Upper lobe of left lung (tissue), 6 donors: ENCODE results near the gene DPYSL3. TPM values are rescaled to one million over a fixed set of nuclear protein-coding genes. Genes with fewer than 3 reads are reported as not detected.
"Not testable (repeated sequence)": the region's sequence is repeated elsewhere in the genome, so short reads cannot be mapped to it uniquely, and the experiment has no call there.

ENCODE experiments used
- ATAC-seq, 2 donors: fragments of 200-7000 bp; cut with Tn5 transposase; one replicate each; pipeline ENCODE4 v1.9.1; 2022; ENCODE audit warnings: mild to moderate bottlenecking in 2 of 2, moderate library complexity in 2 of 2; ENCODE audit not compliant: low FRiP score in 2 of 2
- DNase-seq, 2 donors: peaks; one replicate each; pipeline ENCODE4 v3.0.0-alpha.2; 2019 to 2020
- H3K27ac ChIP-seq, 4 donors: fragments of 200-600 bp; sonication (generic); one replicate each; pipeline ENCODE4 v1.5.1; 2016 to 2019
- H3K27me3 ChIP-seq, 4 donors: fragments of 200-600 bp; sonication (generic); one replicate each; pipeline ENCODE4 v1.5.1; 2017 to 2019
- H3K36me3 ChIP-seq, 4 donors: fragments of 200-600 bp; sonication (generic); one replicate each; pipeline ENCODE4 v1.5.1; 2016 to 2019
- H3K4me1 ChIP-seq, 4 donors: fragments of 200-600 bp; sonication (generic); one replicate each; pipeline ENCODE4 v1.5.1; 2018 to 2019
- H3K4me3 ChIP-seq, 4 donors: fragments of 200-600 bp; sonication (generic); one replicate each; pipeline ENCODE4 v1.5.1; 2017 to 2019; ENCODE audit warnings: mild to moderate bottlenecking in 2 of 4, moderate library complexity in 1 of 4
- H3K9me3 ChIP-seq, 4 donors: fragments of 200-600 bp; sonication (generic); one replicate each; pipeline ENCODE4 v1.5.1; 2018 to 2019
- CTCF ChIP-seq, 6 experiments: fragments of 450-650 bp in 4 of 6; fragments of 200-600 bp in 2 of 6; sonication (generic) in 2 of 6; IDR thresholded peaks; one replicate each; pipeline ENCODE4 v1.5.1; 2016 to 2019; ENCODE audit warnings: antibody characterized with exemption in 6 of 6
- EP300 ChIP-seq, 4 donors: sonication (generic); formaldehyde crosslinking; IDR thresholded peaks; one replicate each; pipeline ENCODE4 v1.5.1; 2017; ENCODE audit warnings: antibody characterized with exemption in 4 of 4, control low read depth in 2 of 4
- POLR2A ChIP-seq, 4 donors: fragments of 450-650 bp; IDR thresholded peaks; one replicate each; pipeline ENCODE4 v1.5.1; 2016 to 2017; ENCODE audit warnings: antibody characterized with exemption in 4 of 4, mild to moderate bottlenecking in 2 of 4
- POLR2AphosphoS5 ChIP-seq, 2 donors: sonication (generic); formaldehyde crosslinking; IDR thresholded peaks; one replicate each; pipeline ENCODE4 v1.5.1; 2017; ENCODE audit warnings: antibody characterized with exemption in 2 of 2
- WGBS, 2 donors: methylation state at CpG; one replicate each; pipeline ENCODE4 v1.1.5; 2017 to 2018; 5-methylcytosine and 5-hydroxymethylcytosine counted together
- total RNA-seq, 6 donors: library from RNA; depleted of rRNA in 4 of 6; stranded (reverse); fragments of >200 nt in 4 of 6; gene quantifications; one replicate each; pipeline versions ENCODE4 v1.1.0 to v1.2.1, GENCODE V29; 2016 to 2021
- donor health status: DM: no; HTN: no; CAD: no; lungs with moderate emphysema.
- donor health status: DM: no; HTN: yes; CAD: no; lungs with severe emphysema.

The DPYSL3 gene
- total RNA-seq, 6 donors from 2014 or later = 24.4 to 85.1 (median 40.6) TPM

- Histone ChIP-seq H3K36me3 (no peaks in the 10 kb centered on the region), H3K4me1 (peaks cover 0 to 19% (median 13%) of the 10 kb centered on the region in 4 donors), H3K4me3 (peak overlapping the region in 1 of 4 donors; percentile 10), H3K27me3 (no peaks in the 10 kb centered on the region), H3K9me3 (no peaks in the 10 kb centered on the region), H3K27ac (peak overlapping the region; percentile 18 to 71 (median 52))
- ATAC-seq (peak; percentile 67 to 86), DNase-seq (no peak)
- no peak for TF ChIP-seq POLR2A (IDR thresholded peaks at IDR 0.05)
- no peak for TF ChIP-seq EP300 (IDR thresholded peaks at IDR 0.05)
- TF ChIP-seq CTCF (IDR thresholded peaks at IDR 0.05) = no peak
- 46 to 47% methylated on average over 7 of the region's 7 CpGs for WGBS, 2 donors
Observed at GRCh38 chr5:147554261-147554817, 44.5 kb upstream of the DPYSL3 start.

GRCh38 chr5:147553817-147554216, 43.9 kb upstream of the DPYSL3 start:
- not testable (repeated sequence) for DNase-seq, H3K36me3 ChIP-seq, H3K27me3 ChIP-seq, H3K9me3 ChIP-seq
- peak in 1 of 2 donors; percentile 34 for ATAC-seq
- peak overlapping the region in 1 of 4 donors; percentile 10 for H3K4me3 ChIP-seq
- H3K4me1 ChIP-seq = peaks cover 0 to 19% (median 13%) of the 10 kb centered on the region in 4 donors
- WGBS, 2 donors = 45 to 55% methylated on average over 5 of the region's 5 CpGs
- H3K27ac ChIP-seq = peak overlapping the region in 3 of 4 donors; percentile 45 to 71 (median 58)

DNA sequence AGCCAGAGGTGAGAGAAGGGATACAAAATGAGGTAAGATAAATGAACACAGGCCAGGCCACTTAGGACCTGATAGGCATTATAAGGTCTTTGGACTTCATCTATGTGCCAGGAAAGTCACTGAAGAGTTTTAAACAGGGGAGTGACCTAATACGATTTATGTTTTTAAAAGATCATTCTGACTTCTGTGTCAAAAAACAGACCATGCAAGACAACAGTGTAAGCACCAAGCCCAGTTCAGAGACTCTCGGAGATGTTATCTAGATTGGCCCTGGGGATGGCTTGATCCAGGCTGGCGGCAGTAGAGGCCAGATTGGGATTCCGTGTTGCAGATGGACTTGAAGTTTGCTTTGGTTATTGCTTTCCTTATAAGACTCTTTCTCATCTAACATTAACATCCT, 43.0 kb upstream of the DPYSL3 start:
- H3K27me3 ChIP-seq = no peaks in the 10 kb centered on the region
- no peak for ATAC-seq
- no peak for DNase-seq
- 87 to 95% methylated on average over 4 of the region's 4 CpGs for WGBS, 2 donors
- no peaks in the 10 kb centered on the region for H3K36me3 ChIP-seq
- TF ChIP-seq CTCF (IDR thresholded peaks at IDR 0.05) (no peak), POLR2AphosphoS5 (IDR thresholded peaks at IDR 0.05) (no peak), POLR2A (IDR thresholded peaks at IDR 0.05) (no peak), EP300 (IDR thresholded peaks at IDR 0.05) (no peak)
- no peaks in the 10 kb centered on the region for H3K9me3 ChIP-seq
- peak overlapping the region in 1 of 4 donors; percentile 46 for H3K27ac ChIP-seq
- no peak overlapping the region for H3K4me3 ChIP-seq
- H3K4me1 ChIP-seq = peaks cover 0 to 19% (median 13%) of the 10 kb centered on the region in 4 donors

DNA sequence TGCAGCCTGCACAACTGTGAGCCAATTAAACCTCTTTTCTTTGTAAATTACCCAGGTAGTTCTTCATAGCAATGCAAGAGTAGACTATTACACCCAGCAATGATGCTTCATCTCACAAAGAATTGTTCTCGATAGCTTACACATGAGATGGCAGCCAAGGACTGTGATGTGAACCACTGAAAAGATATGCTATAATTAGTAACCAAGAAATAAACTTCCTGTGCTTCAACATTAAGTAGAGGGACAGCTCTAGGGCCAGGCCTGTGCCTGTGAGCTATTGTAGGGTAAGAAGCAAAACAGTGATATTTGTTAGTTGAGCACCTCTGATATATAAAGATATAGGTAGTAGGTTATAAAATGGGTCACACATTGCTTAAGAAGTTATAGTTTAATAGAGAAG, 41.8 kb upstream of the DPYSL3 start:
- ATAC-seq (no peak), DNase-seq (no peak)
- H3K9me3 ChIP-seq = no peaks in the 10 kb centered on the region
- 50 to 59% methylated on average over 1 of the region's 1 CpG for WGBS, 2 donors
- H3K27me3 ChIP-seq = no peaks in the 10 kb centered on the region
- H3K36me3 ChIP-seq = no peaks in the 10 kb centered on the region
- H3K4me1 ChIP-seq = peaks cover 0 to 19% (median 13%) of the 10 kb centered on the region in 4 donors
- peak overlapping the region in 2 of 4 donors; percentile 5 to 36 for H3K27ac ChIP-seq
- no peak overlapping the region for H3K4me3 ChIP-seq
- TF ChIP-seq CTCF (IDR thresholded peaks at IDR 0.05) = no peak
- no peak for TF ChIP-seq EP300 (IDR thresholded peaks at IDR 0.05)
- TF ChIP-seq POLR2A (IDR thresholded peaks at IDR 0.05) = no peak
- TF ChIP-seq POLR2AphosphoS5 (IDR thresholded peaks at IDR 0.05) = no peak

DNA sequence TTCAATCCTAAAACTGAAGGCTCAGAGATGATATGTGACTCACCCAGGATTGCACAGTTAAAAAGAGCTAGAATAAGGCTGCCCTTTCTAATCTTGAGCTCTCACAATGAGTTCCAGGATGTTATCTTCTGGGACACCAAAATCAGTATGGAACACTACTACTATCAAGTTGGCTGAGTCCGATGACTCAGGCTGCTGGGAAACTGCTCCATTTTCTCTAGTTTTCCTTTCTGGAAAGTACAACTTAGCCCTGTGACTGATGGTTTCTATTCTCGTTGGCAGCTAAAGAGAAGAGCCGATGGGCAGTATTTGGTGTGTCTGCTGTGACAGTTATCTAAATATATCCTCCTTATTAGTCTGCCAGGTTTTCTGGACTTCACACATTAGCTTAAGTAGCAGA, 37.9 kb upstream of the DPYSL3 start:
- Histone ChIP-seq H3K27me3 (no peaks in the 10 kb centered on the region), H3K36me3 (no peaks in the 10 kb centered on the region), H3K4me3 (no peak overlapping the region), H3K4me1 (peaks cover 0 to 6% (median 4%) of the 10 kb centered on the region in 4 donors), H3K9me3 (no peaks in the 10 kb centered on the region), H3K27ac (no peak overlapping the region)
- DNase-seq (no peak), ATAC-seq (peak in 1 of 2 donors; percentile 82)
- 51 to 56% methylated on average over 3 of the region's 3 CpGs for WGBS, 2 donors
- peak in 1 of 2 donors; percentile 10 for TF ChIP-seq POLR2AphosphoS5 (IDR thresholded peaks at IDR 0.05)
- peak in 1 of 4 donors; percentile 22 for TF ChIP-seq EP300 (IDR thresholded peaks at IDR 0.05)
- TF ChIP-seq POLR2A (IDR thresholded peaks at IDR 0.05) = no peak

DNA sequence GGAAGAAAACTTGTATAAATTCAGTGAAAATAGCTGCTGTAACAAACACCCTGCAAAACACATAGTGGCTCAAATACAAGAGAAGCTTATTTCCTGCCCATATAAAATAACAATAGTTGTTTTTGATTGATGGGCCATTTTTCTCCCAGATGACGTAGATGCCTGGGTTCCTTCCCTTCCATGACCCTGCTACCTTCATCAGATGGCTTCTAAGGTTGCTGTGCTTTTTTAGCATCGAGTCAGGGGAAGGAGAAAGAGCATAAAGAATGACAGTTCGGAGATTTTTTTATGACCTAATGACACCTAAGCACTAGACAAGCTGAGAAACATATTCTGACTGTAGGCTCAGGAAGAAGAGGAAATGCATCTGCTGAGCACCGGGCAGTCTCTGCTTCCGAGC, 34.7 kb upstream of the DPYSL3 start:
- no peak overlapping the region for H3K27ac ChIP-seq
- no peak for TF ChIP-seq EP300 (IDR thresholded peaks at IDR 0.05)
- no peak for TF ChIP-seq POLR2AphosphoS5 (IDR thresholded peaks at IDR 0.05)
- TF ChIP-seq CTCF (IDR thresholded peaks at IDR 0.05) = no peak
- TF ChIP-seq POLR2A (IDR thresholded peaks at IDR 0.05) = no peak
- H3K4me1 ChIP-seq = peaks cover 0 to 4% (median 1%) of the 10 kb centered on the region in 4 donors
- DNase-seq (no peak), ATAC-seq (no peak)
- no peaks in the 10 kb centered on the region for H3K9me3 ChIP-seq
- H3K27me3 ChIP-seq = no peaks in the 10 kb centered on the region
- 41 to 42% methylated on average over 5 of the region's 5 CpGs for WGBS, 2 donors
- no peaks in the 10 kb centered on the region for H3K36me3 ChIP-seq
- no peak overlapping the region for H3K4me3 ChIP-seq
